HepG2 (cell line): Measurements from ENCODE around the gene PPP1R9B. TPM values are rescaled to one million over a fixed set of nuclear protein-coding genes. Genes with fewer than 3 reads are reported as not detected.

Source experiments
- ATAC-seq: fragments of 200-7000 bp; cut with Tn5 transposase; 3 replicates; pipeline ENCODE4 v1.9.1; 2020; ENCODE audit warnings: mild to moderate bottlenecking, moderate library complexity
- BruUV-seq: library from RNA; stranded (reverse); fragments of 400-500 nt; replicated peaks from 2 replicates; lab custom pipeline; 2021; lab: Mats Ljungman, UMichigan
- CTCF ChIA-PET: fragments of 300-600 bp; formaldehyde crosslinking; extraction: SDS; loops from one replicate; lab custom pipeline; 2021; ENCODE audit warnings: low total read pairs, inconsistent platforms, low intra/inter-chr PET ratio; lab: Yijun Ruan, JAX
- POLR2A ChIA-PET: fragments of 350-600 bp; sonication (Branson Sonifier 250); formaldehyde crosslinking; loops from one replicate; lab custom pipeline; 2020; ENCODE audit warnings: antibody characterized with exemption, inconsistent platforms; lab: Yijun Ruan, JAX
- DNase-seq: peaks from one replicate; pipeline ENCODE4 v3.0.0-alpha.2; 2015; ENCODE audit warnings: low spot score
- FAIRE-seq: peaks from 3 replicates; lab custom pipeline; 2011; peaks lifted over from hg19 to GRCh38; lab: Jason Lieb, UNC
- H2AFZ ChIP-seq: one replicate; pipeline ENCODE4 v1.6.1; 2011; ENCODE audit warnings: low read length, inconsistent platforms
- H3K27ac ChIP-seq: fragments of 300-600 bp; 3 replicates; pipeline ENCODE4 v1.8.0; 2011; ENCODE audit warnings: mixed run types, mild to moderate bottlenecking, mixed read lengths, low read length, inconsistent platforms; ENCODE audit not compliant: insufficient read depth; ENCODE audit errors: extremely low read length
- H3K27me3 ChIP-seq, 2 experiments: fragments of 200-600 bp in 1 of 2; 2 replicates in 1 of 2; 3 replicates in 1 of 2; pipeline versions ENCODE4 v1.6.0 to v1.8.0; 2011; ENCODE audit warnings: low read length in 2 of 2, mild to moderate bottlenecking in 2 of 2, moderate library complexity in 2 of 2, inconsistent platforms in 1 of 2; ENCODE audit not compliant: insufficient read depth in 2 of 2, control insufficient read depth in 1 of 2
- H3K36me3 ChIP-seq, 2 experiments: fragments of 200-600 bp in 1 of 2; replicated peaks in 1 of 2; 2 replicates in 1 of 2; 3 replicates in 1 of 2; pipeline versions ENCODE4 v1.5.1 to v1.8.0; 2011; ENCODE audit warnings: low read length in 2 of 2, inconsistent platforms in 1 of 2; ENCODE audit not compliant: insufficient read depth in 2 of 2, control insufficient read depth in 1 of 2
- H3K4me1 ChIP-seq: 2 replicates; pipeline ENCODE4 v1.5.1; 2012; ENCODE audit warnings: low read length, inconsistent platforms; ENCODE audit not compliant: insufficient read depth
- H3K4me2 ChIP-seq: 2 replicates; pipeline ENCODE4 v1.6.0; 2011; ENCODE audit warnings: low read depth, low read length, inconsistent platforms
- H3K4me3 ChIP-seq, 3 experiments: fragments of 200-600 bp in 1 of 3; sonication (generic), shearing (Covaris generic) in 1 of 3; replicated peaks in 1 of 3; 2 replicates each; pipeline ENCODE4 v1.5.1; 2011 to 2016; ENCODE audit warnings: low read length in 3 of 3, inconsistent platforms in 2 of 3, low read depth in 2 of 3, mild to moderate bottlenecking in 2 of 3, control low read depth in 1 of 3, mixed read lengths in 1 of 3; ENCODE audit not compliant: insufficient read depth in 1 of 3
- H3K79me2 ChIP-seq: one replicate; pipeline ENCODE4 v1.6.1; 2011; ENCODE audit warnings: low read length, inconsistent platforms; ENCODE audit not compliant: insufficient read depth
- H3K9ac ChIP-seq: 2 replicates; pipeline ENCODE4 v1.6.0; 2011; ENCODE audit warnings: mild to moderate bottlenecking, low read depth, low read length, inconsistent platforms; ENCODE audit not compliant: insufficient read depth
- H3K9me3 ChIP-seq: 2 replicates; pipeline ENCODE4 v1.5.1; 2012; ENCODE audit warnings: mild to moderate bottlenecking, low read length
- H4K20me1 ChIP-seq: 2 replicates; pipeline ENCODE4 v1.6.0; 2011; ENCODE audit warnings: inconsistent platforms, mild to moderate bottlenecking, low read length, moderate library complexity; ENCODE audit not compliant: insufficient read depth
- BHLHE40 ChIP-seq: IDR thresholded peaks from 2 replicates; pipeline ENCODE4 v1.6.1; 2011; ENCODE audit warnings: low read length, improper control_type of control experiment
- CBX2 ChIP-seq, 2 experiments: fragments of 200-600 bp in 1 of 2; sonication (generic); formaldehyde crosslinking in 1 of 2; IDR thresholded peaks; 2 replicates each; pipeline versions ENCODE4 v1.7.0 to v1.8.1; 2018 to 2022; ENCODE audit warnings: low read depth in 2 of 2, low read length in 1 of 2, mild to moderate bottlenecking in 1 of 2, missing genetic modification reagents in 1 of 2
- HNRNPK ChIP-seq: fragments of 200-400 bp; formaldehyde crosslinking; IDR thresholded peaks from 2 replicates; pipeline ENCODE4 v1.6.1; 2018; ENCODE audit warnings: low read length, low read depth, moderate library complexity, mild to moderate bottlenecking; ENCODE audit not compliant: poor library complexity, severe bottlenecking
- KLF16 ChIP-seq, 2 experiments: sonication (generic) in 1 of 2; formaldehyde crosslinking in 1 of 2; IDR thresholded peaks; 2 replicates each; pipeline versions ENCODE4 v1.6.1 to v1.8.0; 2016 to 2023; ENCODE audit warnings: missing genetic modification reagents in 2 of 2, missing compliant biosample characterization in 1 of 2
- KLF6 ChIP-seq: IDR thresholded peaks from 2 replicates; pipeline ENCODE4 v1.8.0; 2016; ENCODE audit warnings: missing biosample characterization, missing genetic modification reagents
- NCOA1 ChIP-seq: sonication (generic); formaldehyde crosslinking; IDR thresholded peaks from 2 replicates; pipeline ENCODE4 v1.9.0; 2021; ENCODE audit warnings: missing genetic modification reagents
- REXO4 ChIP-seq: sonication (generic); formaldehyde crosslinking; IDR thresholded peaks from 2 replicates; pipeline ENCODE4 v1.8.0; 2022; ENCODE audit warnings: missing genetic modification reagents, mild to moderate bottlenecking, borderline replicate concordance
- ZKSCAN8 ChIP-seq: IDR thresholded peaks from 2 replicates; pipeline ENCODE4 v1.6.1; 2016; ENCODE audit warnings: borderline replicate concordance, missing genetic modification reagents, missing compliant biosample characterization
- ZNF781 ChIP-seq: sonication (generic); formaldehyde crosslinking; IDR thresholded peaks from 2 replicates; pipeline ENCODE4 v1.5.1; 2020; ENCODE audit warnings: borderline replicate concordance, mild to moderate bottlenecking, missing genetic modification reagents; ENCODE audit errors: not compliant biosample characterization
- WGBS: methylation state at CpG from one replicate; pipeline ENCODE4 v1.1.6; 2017; ENCODE audit warnings: low lambda C conversion rate; 5-methylcytosine and 5-hydroxymethylcytosine counted together
- in situ Hi-C: cut with HindIII; loops from 2 replicates; pipeline ENCODE4 v1.10.0; 2017; ENCODE audit warnings: low pct_unique_long_range_greater_than_20kb; ENCODE audit not compliant: extremely low pct_ligation_motif_present
- intact Hi-C: fragments of 100-400 bp; cut with micrococcal nuclease; formaldehyde crosslinking; loops from one replicate; pipeline ENCODE4 v1.10.0; 2022; ENCODE audit not compliant: unreplicated experiment
- polyA plus RNA-seq, 8 experiments: library from polyadenylated mRNA; depleted of rRNA in 3 of 8; stranded (reverse) in 7 of 8; unstranded in 1 of 8; fragments of >200 nt; fragmentation: Illumina TruSeq in 4 of 8; extraction: Trizol in 4 of 8; gene quantifications; 2 replicates each; pipeline versions ENCODE4 v1.2.1 to v1.2.3, GENCODE V29; 2011 to 2016; ENCODE audit warnings: low read depth in 4 of 8, missing spikeins in 1 of 8, mixed read lengths in 1 of 8; ENCODE audit not compliant: insufficient read depth in 1 of 8
- total RNA-seq, 5 experiments: library from RNA; depleted of rRNA; stranded (reverse); fragments of >200 nt; fragmentation: Illumina TruSeq; extraction: Trizol; gene quantifications; 2 replicates each; pipeline ENCODE4 v1.2.3, GENCODE V29; 2016; ENCODE audit warnings: low read depth in 1 of 5
- TF ChIP-seq, protein P1 (sequence below): sonication (generic); formaldehyde crosslinking; IDR thresholded peaks from 2 replicates; pipeline ENCODE4 v1.4.0; 2020; ENCODE audit warnings: missing genetic modification reagents, low read depth, mild to moderate bottlenecking, borderline replicate concordance

Gene PPP1R9B
- total and polyA plus RNA-seq, 2 of the 13 experiments (the other 11 are each of a cell fraction or from before 2014, with no cell fraction given), result 9.4 to 15.8 TPM

DNA sequence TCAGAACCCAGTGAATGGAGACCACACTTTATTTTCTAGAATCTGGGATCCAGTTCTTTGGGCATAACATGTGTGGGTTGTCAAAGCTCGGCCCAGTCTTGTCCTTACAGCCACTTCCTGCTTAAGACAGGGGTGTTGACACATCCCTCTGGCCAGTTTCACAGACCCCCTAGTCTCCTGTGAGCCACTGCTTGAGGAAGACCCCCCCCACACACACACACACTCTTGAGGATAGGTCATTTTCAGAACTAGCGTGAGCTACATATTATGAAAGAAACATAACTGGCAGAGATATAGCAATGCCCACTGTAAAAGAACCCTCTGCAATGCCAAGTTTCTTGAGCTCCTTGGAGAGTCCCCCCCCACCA lies 58.6 kb downstream of the PPP1R9B start:
- BruUV-seq, result no TSS peak
- Histone ChIP-seq H3K79me2 (peaks cover 6% of the 10 kb centered on the region), H3K4me2 (no peak overlapping the region), H3K9ac (no peak overlapping the region), H3K9me3 (no peaks in the 10 kb centered on the region), H2AFZ (no peak overlapping the region), H3K4me3 (no peak overlapping the region), H4K20me1 (no peaks in the 10 kb centered on the region), H3K4me1 (peaks cover 18% of the 10 kb centered on the region), H3K36me3 (no peaks in the 10 kb centered on the region), H3K27me3 (peaks cover 6 to 28% of the 10 kb centered on the region in 2 experiments; a peak in 4 of 5 replicates), H3K27ac (no peak overlapping the region)
- FAIRE-seq, result no peak
- TF ChIP-seq KLF6 (CRISPR knock-in tag), result no peak
- no peak for TF ChIP-seq ZKSCAN8 (CRISPR knock-in tag)
- TF ChIP-seq NCOA1, result no peak
- TF ChIP-seq REXO4 (CRISPR knock-in tag), result no peak
- no peak for TF ChIP-seq ZNF781 (CRISPR knock-in tag)
- TF ChIP-seq BHLHE40, result no peak
- no peak for TF ChIP-seq KLF16 (CRISPR knock-in tag; IDR thresholded peaks at IDR 0.05)
- TF ChIP-seq, protein P1, sequence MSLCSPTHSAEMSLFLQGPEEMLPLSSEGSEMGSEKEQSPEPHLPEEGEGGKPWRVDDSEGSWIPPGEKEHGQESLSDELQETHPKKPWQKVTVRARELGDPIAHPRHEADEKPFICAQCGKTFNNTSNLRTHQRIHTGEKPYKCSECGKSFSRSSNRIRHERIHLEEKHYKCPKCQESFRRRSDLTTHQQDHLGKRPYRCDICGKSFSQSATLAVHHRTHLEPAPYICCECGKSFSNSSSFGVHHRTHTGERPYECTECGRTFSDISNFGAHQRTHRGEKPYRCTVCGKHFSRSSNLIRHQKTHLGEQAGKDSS (CRISPR knock-in tag), result no peak
- TF ChIP-seq CBX2 (IDR thresholded peaks at IDR 0.05; ENCODE audit: low read depth, low read length), result no peak
- TF ChIP-seq CBX2 (CRISPR knock-in tag; IDR thresholded peaks at IDR 0.05; ENCODE audit: low read depth), result no peak
- no peak for TF ChIP-seq HNRNPK
- intact Hi-C loops (no loop called here), in situ Hi-C loops (no loop called here)
- DNase-seq, result no peak
- CTCF ChIA-PET, result interaction anchor here (2.0 kb wide), 1 partner anchor 66 kb away, joined by 5 read pairs; no protein-coding TSS in a partner anchor
- POLR2A ChIA-PET, result interaction anchor here (1.4 kb wide), 1 partner anchor 10 kb away, joined by 3 read pairs; no protein-coding TSS in a partner anchor
- no peak for ATAC-seq
- 25% methylated on average over 2 of the region's 2 CpGs for WGBS
